ENCODE results near the gene PRR18. TPM values are rescaled to one million over a fixed set of nuclear protein-coding genes. Genes with fewer than 3 reads are reported as not detected.
A peak's percentile ranks its signal among the peaks of the same experiment; 100 is the strongest.

PRR18 gene
- total and polyA plus RNA-seq, 9 of the 15 experiments (the other 6 are each of a cell fraction or from before 2014, with no cell fraction given), result not detected

- TF ChIP-seq PCBP1 (IDR thresholded peaks at IDR 0.05; ENCODE audit: low read depth, low read length, poor library complexity, severe bottlenecking), result no peak
- no peak for TF ChIP-seq BRD9 (IDR thresholded peaks at IDR 0.05; ENCODE audit: low read depth, partially characterized antibody)
- TF ChIP-seq ZNF274 (IDR thresholded peaks at IDR 0.05; ENCODE audit: borderline replicate concordance, low read depth, low read length), result no peak
- TF ChIP-seq NRF1 (conservative IDR thresholded peaks at IDR 0.05 in 1 of 2, IDR thresholded peaks at IDR 0.05 in 1 of 2), result peak; percentile 71 to 80
- TF ChIP-seq GABPA (tag; conservative IDR thresholded peaks at IDR 0.05; ENCODE audit: low read depth), result no peak
- TF ChIP-seq ZBTB12 (CRISPR knock-in tag; IDR thresholded peaks at IDR 0.05), result no peak
- no peak for TF ChIP-seq ZNF644 (tag; IDR thresholded peaks at IDR 0.05; ENCODE audit: low read depth)
- peak; percentile 32; the same call in 1 of the 2 replicates for TF ChIP-seq ARID3A (IDR thresholded peaks at IDR 0.05; ENCODE audit: borderline replicate concordance, low read depth, low read length)
- TF ChIP-seq ZNF282 (CRISPR knock-in tag; IDR thresholded peaks at IDR 0.05), result no peak
- no peak; the same call in 1 of the 2 replicates for TF ChIP-seq ZNF384 (IDR thresholded peaks at IDR 0.05; ENCODE audit: low read depth, low read length)
- TF ChIP-seq ZZZ3 (IDR thresholded peaks at IDR 0.05), result no peak
- TF ChIP-seq THAP12 (CRISPR knock-in tag; IDR thresholded peaks at IDR 0.05), result no peak
- peak; percentile 88 for TF ChIP-seq CXXC5 (CRISPR knock-in tag; IDR thresholded peaks at IDR 0.05)
- no peak for TF ChIP-seq SMAD4 (CRISPR knock-in tag; conservative IDR thresholded peaks at IDR 0.05)
- TF ChIP-seq VEZF1 (CRISPR knock-in tag; IDR thresholded peaks at IDR 0.05), result peak; percentile 94
- no peak for TF ChIP-seq RFX5 (IDR thresholded peaks at IDR 0.05; ENCODE audit: low read depth, low read length)
- no peak for TF ChIP-seq HDAC8 (tag; IDR thresholded peaks at IDR 0.05)
- no peak for TF ChIP-seq PRPF4 (IDR thresholded peaks at IDR 0.05; ENCODE audit: insufficient read depth, low read depth, low read length, poor library complexity, severe bottlenecking)
- peak; percentile 61 for TF ChIP-seq CCNT2 (IDR thresholded peaks at IDR 0.05; ENCODE audit: borderline replicate concordance, extremely low read depth, insufficient read length, low read depth, low read length)
- TF ChIP-seq SNRNP70 (optimal IDR thresholded peaks at IDR 0.05; ENCODE audit: low read depth, low read length), result no peak
Observed at GRCh38 chr6:166330612-166331011, 22.4 kb upstream of the PRR18 start (continued).

Data from K562 (cell line).